Smooth muscle cell (in vitro differentiated cells): Measurements from ENCODE around the gene POU2F1. TPM values are rescaled to one million over a fixed set of nuclear protein-coding genes. Genes with fewer than 3 reads are reported as not detected.

Experiments used
- DNase-seq: peaks from one replicate; lab custom pipeline; 2025; ENCODE audit not compliant: unreplicated experiment; lab: John Stamatoyannopoulos, UW
- H2AFZ ChIP-seq: fragments of 200-600 bp; sonication (generic); 2 replicates; pipeline ENCODE4 v1.6.0; 2016; ENCODE audit warnings: antibody characterized with exemption, low read depth, mild to moderate bottlenecking
- H3F3A ChIP-seq: fragments of 200-600 bp; sonication (generic); 2 replicates; pipeline ENCODE4 v1.6.0; 2017; ENCODE audit warnings: antibody characterized with exemption, low read depth
- H3K27ac ChIP-seq: fragments of 200-600 bp; sonication (generic); 2 replicates; pipeline ENCODE4 v1.5.1; 2016; ENCODE audit warnings: low read depth, mild to moderate bottlenecking
- H3K27me3 ChIP-seq: fragments of 200-600 bp; sonication (generic); 2 replicates; pipeline ENCODE4 v1.6.1; 2016; ENCODE audit warnings: low read depth, mild to moderate bottlenecking
- H3K36me3 ChIP-seq: fragments of 200-600 bp; sonication (generic); 2 replicates; pipeline ENCODE4 v1.5.1; 2016; ENCODE audit warnings: low read depth
- H3K4me1 ChIP-seq: fragments of 200-600 bp; sonication (generic); 2 replicates; pipeline ENCODE4 v1.5.1; 2016; ENCODE audit warnings: low read depth
- H3K4me2 ChIP-seq: fragments of 200-600 bp; sonication (generic); 2 replicates; pipeline ENCODE4 v1.6.0; 2016; ENCODE audit warnings: mild to moderate bottlenecking
- H3K4me3 ChIP-seq: fragments of 200-600 bp; sonication (generic); 2 replicates; pipeline ENCODE4 v1.5.1; 2016; ENCODE audit warnings: mild to moderate bottlenecking
- H3K79me2 ChIP-seq: fragments of 200-600 bp; sonication (generic); 2 replicates; pipeline ENCODE4 v1.6.0; 2016; ENCODE audit warnings: low read depth, mild to moderate bottlenecking
- H3K9ac ChIP-seq: fragments of 200-600 bp; sonication (generic); 2 replicates; pipeline ENCODE4 v1.6.0; 2016; ENCODE audit warnings: low read depth
- H3K9me3 ChIP-seq: fragments of 200-600 bp; sonication (generic); replicated peaks from 2 replicates; pipeline ENCODE4 v1.5.1; 2016; ENCODE audit warnings: low read depth
- H4K20me1 ChIP-seq: fragments of 200-600 bp; sonication (generic); 2 replicates; pipeline ENCODE4 v1.6.0; 2016; ENCODE audit warnings: low read depth
- CTCF ChIP-seq: fragments of 200-600 bp; sonication (generic); IDR thresholded peaks from 2 replicates; pipeline ENCODE4 v1.5.1; 2017; ENCODE audit warnings: borderline replicate concordance, mild to moderate bottlenecking, antibody characterized with exemption; ENCODE audit not compliant: insufficient read depth, poor library complexity, severe bottlenecking
- WGBS: methylation state at CpG from one replicate; pipeline ENCODE4 v1.1.7; 2016; ENCODE audit warnings: low lambda C conversion rate; 5-methylcytosine and 5-hydroxymethylcytosine counted together
- polyA plus RNA-seq: library from polyadenylated mRNA; unstranded; fragments of >200 nt; fragmentation: Nextera tagmentation; extraction: Ambion mirVana; gene quantifications from 2 replicates; pipeline ENCODE4 v1.2.1, GENCODE V29; 2016
- total RNA-seq: library from RNA; depleted of rRNA; stranded (reverse); fragments of >200 nt; gene quantifications from 2 replicates; pipeline ENCODE4 v1.2.3, GENCODE V29; 2014

The POU2F1 gene
- total and polyA plus RNA-seq, 2 experiments from 2014 or later = 5.3 to 15.6 TPM

- H2AFZ ChIP-seq = no peak overlapping the region
- no peaks in the 10 kb centered on the region for H3K9me3 ChIP-seq
- no peak overlapping the region for H3K27ac ChIP-seq
These were observed 250.9 kb downstream of the POU2F1 start for GRCh38 chr1:167471568-167471967.

GRCh38 chr1:167472752-167473521, 252.3 kb downstream of the POU2F1 start:
- no peak for TF ChIP-seq CTCF
- Histone ChIP-seq H3K36me3 (no peaks in the 10 kb centered on the region), H3K4me1 (peaks cover 9% of the 10 kb centered on the region), H3K9me3 (no peaks in the 10 kb centered on the region), H3K9ac (no peak overlapping the region), H3K27ac (no peak overlapping the region), H3F3A (no peaks in the 10 kb centered on the region), H3K27me3 (no peaks in the 10 kb centered on the region), H3K79me2 (no peaks in the 10 kb centered on the region), H4K20me1 (no peaks in the 10 kb centered on the region), H3K4me3 (no peak overlapping the region), H2AFZ (no peak overlapping the region), H3K4me2 (no peak overlapping the region)
- no peak for DNase-seq
- WGBS = 69% methylated on average over 10 of the region's 10 CpGs

More at GRCh38 chr1:167471568-167471967, 250.9 kb downstream of the POU2F1 start:
- Histone ChIP-seq H3K4me2 (no peak overlapping the region), H3K4me1 (peaks cover 19% of the 10 kb centered on the region), H4K20me1 (no peaks in the 10 kb centered on the region), H3K36me3 (no peaks in the 10 kb centered on the region), H3K4me3 (no peak overlapping the region), H3K9ac (no peak overlapping the region), H3K27me3 (no peaks in the 10 kb centered on the region), H3K79me2 (no peaks in the 10 kb centered on the region), H3F3A (peaks cover 3% of the 10 kb centered on the region)
- no peak for TF ChIP-seq CTCF
- WGBS = 93% methylated on average over 5 of the region's 5 CpGs
- no peak for DNase-seq

GRCh38 chr1:167473761-167474160, 253.1 kb downstream of the POU2F1 start:
- no peak for TF ChIP-seq CTCF
- Histone ChIP-seq H3K27ac (no peak overlapping the region), H3F3A (no peaks in the 10 kb centered on the region), H3K79me2 (no peaks in the 10 kb centered on the region), H3K27me3 (no peaks in the 10 kb centered on the region), H3K4me3 (no peak overlapping the region), H3K4me2 (no peak overlapping the region), H3K9ac (no peak overlapping the region), H3K36me3 (no peaks in the 10 kb centered on the region), H3K4me1 (peaks cover 9% of the 10 kb centered on the region), H2AFZ (no peak overlapping the region), H4K20me1 (no peaks in the 10 kb centered on the region), H3K9me3 (no peaks in the 10 kb centered on the region)
- WGBS = 59% methylated on average over 5 of the region's 5 CpGs
- DNase-seq = no peak

GRCh38 chr1:167474191-167474641, 253.5 kb downstream of the POU2F1 start:
- no peak overlapping the region for H3K27ac ChIP-seq
- no peaks in the 10 kb centered on the region for H3K27me3 ChIP-seq
- no peaks in the 10 kb centered on the region for H3F3A ChIP-seq
- H3K4me3 ChIP-seq = no peak overlapping the region
- TF ChIP-seq CTCF = no peak
- 63% methylated on average over 5 of the region's 5 CpGs for WGBS
- H3K36me3 ChIP-seq = no peaks in the 10 kb centered on the region
- no peak overlapping the region for H3K4me2 ChIP-seq
- H2AFZ ChIP-seq = no peak overlapping the region
- H4K20me1 ChIP-seq = no peaks in the 10 kb centered on the region
- H3K79me2 ChIP-seq = no peaks in the 10 kb centered on the region
- peaks cover 9% of the 10 kb centered on the region for H3K4me1 ChIP-seq
- no peak overlapping the region for H3K9ac ChIP-seq
- no peak for DNase-seq
- H3K9me3 ChIP-seq = no peaks in the 10 kb centered on the region
